ENCODE data around the gene KCNK6.
A peak's percentile ranks its signal among the peaks of the same experiment; 100 is the strongest.

GRCh38 chr19:38284422-38284821 is 35.2 kb upstream of the KCNK6 start:
- TF ChIP-seq CTCF (IDR thresholded peaks at IDR 0.05; ENCODE audit: insufficient read depth, low read length) (no peak), POLR2AphosphoS5 (IDR thresholded peaks at IDR 0.05; ENCODE audit: low read depth) (no peak), GABPA (IDR thresholded peaks at IDR 0.05; ENCODE audit: low read depth) (no peak), SPI1 (IDR thresholded peaks at IDR 0.05; ENCODE audit: borderline replicate concordance, low read depth) (peak; percentile 30; the same call in 1 of the 2 replicates)
- TF ChIP-seq, protein P1, sequence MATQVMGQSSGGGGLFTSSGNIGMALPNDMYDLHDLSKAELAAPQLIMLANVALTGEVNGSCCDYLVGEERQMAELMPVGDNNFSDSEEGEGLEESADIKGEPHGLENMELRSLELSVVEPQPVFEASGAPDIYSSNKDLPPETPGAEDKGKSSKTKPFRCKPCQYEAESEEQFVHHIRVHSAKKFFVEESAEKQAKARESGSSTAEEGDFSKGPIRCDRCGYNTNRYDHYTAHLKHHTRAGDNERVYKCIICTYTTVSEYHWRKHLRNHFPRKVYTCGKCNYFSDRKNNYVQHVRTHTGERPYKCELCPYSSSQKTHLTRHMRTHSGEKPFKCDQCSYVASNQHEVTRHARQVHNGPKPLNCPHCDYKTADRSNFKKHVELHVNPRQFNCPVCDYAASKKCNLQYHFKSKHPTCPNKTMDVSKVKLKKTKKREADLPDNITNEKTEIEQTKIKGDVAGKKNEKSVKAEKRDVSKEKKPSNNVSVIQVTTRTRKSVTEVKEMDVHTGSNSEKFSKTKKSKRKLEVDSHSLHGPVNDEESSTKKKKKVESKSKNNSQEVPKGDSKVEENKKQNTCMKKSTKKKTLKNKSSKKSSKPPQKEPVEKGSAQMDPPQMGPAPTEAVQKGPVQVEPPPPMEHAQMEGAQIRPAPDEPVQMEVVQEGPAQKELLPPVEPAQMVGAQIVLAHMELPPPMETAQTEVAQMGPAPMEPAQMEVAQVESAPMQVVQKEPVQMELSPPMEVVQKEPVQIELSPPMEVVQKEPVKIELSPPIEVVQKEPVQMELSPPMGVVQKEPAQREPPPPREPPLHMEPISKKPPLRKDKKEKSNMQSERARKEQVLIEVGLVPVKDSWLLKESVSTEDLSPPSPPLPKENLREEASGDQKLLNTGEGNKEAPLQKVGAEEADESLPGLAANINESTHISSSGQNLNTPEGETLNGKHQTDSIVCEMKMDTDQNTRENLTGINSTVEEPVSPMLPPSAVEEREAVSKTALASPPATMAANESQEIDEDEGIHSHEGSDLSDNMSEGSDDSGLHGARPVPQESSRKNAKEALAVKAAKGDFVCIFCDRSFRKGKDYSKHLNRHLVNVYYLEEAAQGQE (IDR thresholded peaks at IDR 0.05; ENCODE audit: insufficient replicate concordance, low read depth), result no peak
